GM18907 (cell line): Measurements from ENCODE around the gene ISCU.
"Not testable (repeated sequence)": the region's sequence is repeated elsewhere in the genome, so short reads cannot be mapped to it uniquely, and the experiment has no call there.

Source experiments
- ATAC-seq: cut with Tn5 transposase; IDR thresholded peaks from one replicate; pipeline ENCODE4 v1.9.1; 2021; ENCODE audit warnings: mild to moderate bottlenecking, moderate library complexity; ENCODE audit not compliant: unreplicated experiment

The ISCU gene

DNA sequence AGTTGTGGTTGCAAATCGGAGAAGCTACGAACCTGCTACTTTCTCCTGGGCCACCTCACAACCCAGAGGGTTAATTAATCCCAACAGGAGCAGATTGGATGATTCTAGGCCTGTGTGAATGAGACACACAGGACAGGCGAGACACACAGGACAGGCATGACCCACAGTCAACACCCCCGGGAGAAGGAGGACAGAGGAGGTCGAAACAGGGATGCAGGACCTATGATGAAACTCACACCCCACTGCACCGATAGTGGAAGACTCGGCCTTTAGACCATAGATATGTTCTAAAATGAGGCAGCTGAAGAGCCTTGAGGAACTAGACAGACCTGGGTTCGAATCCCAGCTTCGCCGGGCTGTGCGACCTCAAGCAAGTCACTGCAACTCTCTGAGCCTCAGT, 23.9 kb downstream of the ISCU start:
- ATAC-seq: no peak

GRCh38 chr12:108587826-108588225, 25.4 kb downstream of the ISCU start:
- no peak for ATAC-seq

DNA sequence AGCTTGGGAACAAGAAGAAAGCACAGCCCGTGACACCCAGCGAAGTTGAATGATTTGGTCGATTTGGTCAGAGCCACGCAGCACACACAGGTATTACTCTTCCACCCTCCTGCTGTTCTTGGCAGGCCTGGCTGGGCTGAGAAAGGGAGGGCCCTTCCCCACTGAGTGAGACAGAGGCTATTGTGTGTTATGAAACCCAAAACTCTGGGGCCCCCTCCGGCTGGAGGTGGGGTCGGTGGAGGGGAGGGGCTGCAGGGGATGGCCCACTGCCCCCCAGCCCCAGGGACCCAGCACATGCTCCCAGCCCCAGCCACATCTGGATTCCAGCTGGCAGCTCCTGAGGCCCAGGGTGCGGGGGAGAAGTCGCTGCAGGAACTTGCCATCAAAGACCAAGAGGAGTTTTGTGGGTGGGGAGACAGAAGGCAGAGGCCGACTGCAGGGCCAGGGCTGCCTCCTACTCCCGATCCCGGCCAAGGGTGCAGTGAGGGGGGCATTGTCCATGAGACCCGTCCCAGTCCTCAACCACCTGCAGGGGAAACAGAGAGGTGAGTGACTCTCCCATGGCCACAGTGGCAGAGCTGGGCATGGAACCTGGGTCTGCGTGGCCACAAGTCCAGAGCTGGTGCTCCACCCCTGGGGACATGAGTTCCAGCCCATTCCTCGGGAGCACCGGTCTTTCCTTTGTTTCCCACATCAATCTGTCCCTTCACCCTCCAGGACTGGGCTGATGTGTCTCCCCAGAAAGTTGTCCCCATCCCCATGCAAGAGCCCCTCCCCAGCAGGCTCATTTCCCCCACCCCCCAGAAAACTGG, 26.8 kb downstream of the ISCU start:
- no peak for ATAC-seq

- ATAC-seq: no peak
Measured at GRCh38 chr12:108589840-108590229, 27.4 kb downstream of the ISCU start.

GRCh38 chr12:108590463-108590862, 28.1 kb downstream of the ISCU start:
- not testable (repeated sequence) for ATAC-seq

DNA sequence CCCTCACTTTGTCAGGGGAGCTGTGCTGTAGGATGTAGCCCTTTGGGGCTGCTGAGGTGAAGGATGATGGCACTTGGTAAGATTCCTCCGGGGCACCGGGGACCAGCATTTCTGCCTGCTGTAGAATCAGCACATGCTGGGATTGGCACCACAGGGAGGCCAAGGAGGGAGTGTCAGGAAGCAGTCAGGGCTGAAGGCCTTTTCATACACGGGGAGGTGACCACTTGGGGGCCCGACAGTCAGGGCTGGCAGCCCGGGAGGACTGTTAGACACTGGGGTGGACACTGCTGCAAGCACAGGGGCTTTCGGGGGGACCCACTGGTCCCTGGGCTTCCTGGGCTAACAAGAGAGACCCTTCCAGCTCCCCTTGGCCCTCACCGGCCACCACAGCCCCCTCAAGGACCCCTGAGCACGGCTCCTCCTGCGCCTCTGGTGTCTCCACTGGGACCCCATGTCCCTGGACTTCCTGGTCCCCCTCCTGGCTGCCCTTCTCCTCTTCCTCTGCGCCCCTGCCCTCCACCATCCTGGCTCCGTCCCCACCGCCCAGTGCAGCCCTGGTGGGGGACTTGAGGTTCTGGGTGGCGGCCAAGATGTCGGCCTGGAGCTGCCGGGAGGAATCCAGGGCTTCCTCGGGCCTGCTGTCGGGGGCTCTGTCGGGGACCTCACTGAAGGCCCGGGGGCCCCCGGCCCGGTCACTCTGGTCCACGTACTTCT, 29.0 kb downstream of the ISCU start:
- ATAC-seq: no peak

DNA sequence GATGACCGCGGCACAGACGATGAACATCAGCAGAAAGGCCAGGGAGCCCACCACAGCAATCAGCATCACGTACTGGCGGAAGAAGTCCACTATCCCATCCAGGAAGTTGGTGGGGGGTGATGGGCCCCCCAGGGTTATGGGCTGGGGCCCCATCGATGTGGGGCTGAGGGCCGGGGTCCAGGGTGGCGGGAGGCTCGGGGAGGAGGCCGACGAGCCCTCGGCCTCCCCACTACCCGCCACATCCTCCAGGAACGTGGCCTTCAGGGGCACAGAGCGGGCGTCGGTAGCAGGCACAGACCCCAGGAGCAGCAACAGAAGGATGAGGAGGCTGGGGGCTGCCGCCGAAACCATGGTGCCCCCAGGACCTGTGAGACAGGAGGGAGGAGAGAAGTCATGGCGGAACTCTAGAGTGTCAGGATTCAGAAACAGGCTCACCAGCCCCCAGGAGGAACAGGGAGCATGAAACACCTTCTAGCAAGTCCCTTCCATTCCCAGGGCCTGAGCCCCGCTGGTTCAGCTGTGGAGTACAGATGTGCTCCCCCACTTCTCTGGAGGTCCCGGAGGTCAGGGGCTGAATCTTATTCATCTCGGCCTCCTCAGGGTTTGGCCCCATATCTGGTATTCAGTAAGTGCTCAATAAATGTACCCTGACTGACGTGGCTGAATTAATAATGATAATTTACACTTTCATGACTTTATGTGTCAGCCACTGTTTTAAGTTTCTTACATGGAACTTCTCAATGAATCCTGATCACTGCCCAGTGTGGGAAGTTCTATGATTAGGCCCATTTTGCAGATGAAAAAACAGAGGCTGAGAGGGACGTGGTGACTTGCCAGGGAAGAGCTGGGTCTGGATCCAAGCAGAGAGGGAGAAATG, 29.9 kb downstream of the ISCU start:
- ATAC-seq: no peak

DNA sequence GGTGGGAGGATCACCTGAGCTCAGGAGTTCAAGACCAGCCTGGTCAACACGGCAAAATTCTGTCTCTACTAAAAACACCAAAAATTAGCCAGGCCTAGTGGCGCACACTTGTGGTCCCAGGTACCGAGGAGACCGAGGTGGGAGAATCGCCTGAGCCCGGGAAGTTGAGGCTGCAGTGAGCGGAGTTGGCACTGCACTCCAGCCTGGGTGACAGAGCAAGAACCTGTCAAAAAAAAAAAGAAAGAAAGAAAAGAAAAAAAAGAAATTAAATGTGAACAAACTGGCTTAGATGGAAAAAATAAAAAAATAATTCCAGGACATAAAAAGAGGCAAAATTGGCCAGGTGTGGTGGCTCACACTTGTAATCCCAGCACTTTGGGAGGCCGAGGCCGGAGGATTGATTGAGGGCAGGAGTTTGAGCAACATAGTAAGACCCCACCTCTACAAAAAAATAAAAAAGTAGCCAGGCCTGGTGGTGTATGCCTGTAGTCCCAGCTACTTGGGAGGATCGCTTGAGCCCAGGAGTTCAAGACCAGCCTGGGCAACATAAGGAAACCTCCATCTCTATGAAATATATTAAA, 32.0 kb downstream of the ISCU start:
- ATAC-seq: no peak

DNA sequence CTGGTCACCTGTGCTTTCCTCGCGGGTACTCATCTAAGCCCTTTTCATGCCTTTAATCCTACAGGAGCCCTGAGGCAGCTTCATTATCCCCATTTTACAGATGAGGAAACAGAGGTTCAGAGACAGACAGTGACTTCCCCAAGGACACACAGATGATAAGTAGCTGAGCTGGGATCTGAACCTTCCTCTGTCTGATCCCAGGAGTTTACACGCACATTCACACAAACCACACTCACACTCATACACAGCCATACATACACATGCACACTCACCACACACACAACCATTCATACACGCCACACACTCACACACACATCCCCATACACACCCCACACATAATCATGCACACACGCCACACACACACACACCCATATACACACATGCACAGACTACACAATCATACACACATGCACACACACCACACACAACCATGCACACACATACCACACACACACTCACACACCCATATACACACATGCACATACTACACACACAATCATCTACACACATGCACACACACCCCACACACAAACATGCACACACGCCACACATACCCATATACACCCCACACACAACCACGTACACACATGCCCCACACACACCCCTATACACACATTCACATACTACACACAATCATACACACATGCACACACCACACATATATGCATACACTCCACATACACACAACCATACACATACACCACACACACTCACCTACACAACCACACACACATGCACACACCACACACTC, 32.7 kb downstream of the ISCU start:
- ATAC-seq: no peak

- no peak for ATAC-seq
Measured at GRCh38 chr12:108595711-108596647, 33.6 kb downstream of the ISCU start.

DNA sequence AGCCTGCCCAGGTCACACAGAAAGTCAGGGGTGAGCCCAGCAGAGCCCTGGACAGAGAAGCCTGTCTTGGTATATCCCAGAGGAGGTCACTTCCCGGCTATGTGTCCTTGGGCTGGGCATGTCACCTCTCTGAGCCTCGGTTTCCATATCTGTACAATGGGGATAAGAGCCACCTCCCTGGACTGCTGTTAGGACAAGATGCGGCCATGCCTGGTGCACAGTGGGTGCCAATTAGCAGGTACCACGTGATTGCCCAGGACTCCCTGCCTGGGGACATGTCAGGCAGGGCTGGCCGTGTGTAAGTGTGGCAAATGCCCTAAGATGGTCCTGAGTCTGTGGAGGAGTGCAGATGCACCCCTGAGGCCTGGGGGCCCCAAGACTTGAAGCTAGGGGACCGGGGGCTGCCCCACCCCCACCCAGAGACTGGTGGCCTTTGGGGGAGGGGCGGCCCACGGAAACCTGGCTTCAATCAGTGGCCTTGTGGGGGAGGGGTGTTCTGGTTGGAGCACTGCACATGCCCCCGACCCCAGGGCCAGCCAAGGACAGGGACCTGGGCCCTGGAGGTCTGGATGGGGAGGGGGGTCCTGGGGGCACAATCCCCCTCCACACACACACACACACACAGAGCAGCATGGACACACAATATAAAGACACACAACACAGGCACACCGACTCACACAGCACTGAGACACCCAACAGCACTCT, 34.6 kb downstream of the ISCU start:
- no peak for ATAC-seq

GRCh38 chr12:108597559-108598471, 35.4 kb downstream of the ISCU start, which contains the start of gene TMEM119:
Gene TMEM119 (minus strand): TSS chr12:108598084. CDS start chr12:108592383, 5,701 bp downstream.
- no peak for ATAC-seq

DNA sequence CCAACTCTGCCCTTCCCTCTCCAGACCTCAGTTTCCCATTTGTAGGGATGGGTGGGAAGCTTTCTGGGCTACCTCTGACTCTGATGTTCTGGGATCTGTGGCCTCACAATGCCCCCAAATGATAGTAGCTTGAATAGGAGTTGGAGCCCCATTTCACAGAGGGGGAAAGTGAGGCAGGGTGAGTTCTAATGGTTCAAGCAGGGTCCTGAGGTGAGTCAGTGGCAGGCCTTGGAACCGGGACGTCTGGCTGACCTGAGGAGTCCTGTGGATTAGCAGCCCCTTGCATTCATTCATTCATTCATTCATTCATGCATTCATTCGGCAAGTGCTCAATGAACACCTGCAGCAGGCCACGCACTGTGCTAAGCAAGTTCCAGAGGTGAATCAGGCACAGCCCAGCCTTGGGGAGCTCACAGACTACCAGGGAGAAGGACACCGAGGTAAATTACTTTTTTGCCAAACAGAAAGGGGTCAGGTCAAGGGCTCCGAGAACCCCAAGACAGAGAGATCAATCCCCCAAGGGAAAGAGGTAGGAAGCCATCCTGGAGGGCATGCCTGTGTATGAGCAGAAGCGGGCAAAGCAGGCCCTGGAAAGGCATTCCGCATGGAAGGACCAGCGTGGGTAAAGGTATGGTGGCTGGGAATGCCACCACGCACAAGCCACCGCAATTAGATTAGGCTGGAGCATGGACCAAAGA, 36.3 kb downstream of the ISCU start:
- ATAC-seq: no peak

GRCh38 chr12:108599541-108599940, 37.1 kb downstream of the ISCU start:
- ATAC-seq: no peak

- ATAC-seq: no peak
Measured at GRCh38 chr12:108599948-108600701, 37.7 kb downstream of the ISCU start.

- no peak for ATAC-seq
Measured at GRCh38 chr12:108600702-108601007, 38.3 kb downstream of the ISCU start.
